SU-DHL-6 (cell line): ENCODE data around the gene TTC12.

Source experiments
- H2AFZ ChIP-seq: fragments of 200-600 bp; sonication (generic); 2 replicates; pipeline ENCODE4 v1.6.1; 2014; ENCODE audit warnings: low read depth, mild to moderate bottlenecking, moderate library complexity, mixed read lengths, antibody characterized with exemption, low read length; ENCODE audit not compliant: severe bottlenecking
- H3F3A ChIP-seq: fragments of 200-600 bp; shearing (Covaris generic); 2 replicates; pipeline ENCODE4 v1.6.0; 2016; ENCODE audit warnings: antibody characterized with exemption, mild to moderate bottlenecking; ENCODE audit not compliant: insufficient read depth
- H3K27ac ChIP-seq: fragments of 200-600 bp; sonication (generic); 2 replicates; pipeline ENCODE4 v1.5.1; 2016; ENCODE audit warnings: low read depth, mild to moderate bottlenecking, low read length, moderate library complexity, mixed read lengths
- H3K27me3 ChIP-seq: fragments of 200-600 bp; sonication (generic), shearing (Covaris generic); 2 replicates; pipeline ENCODE4 v1.6.0; 2014; ENCODE audit warnings: mild to moderate bottlenecking, low read length
- H3K36me3 ChIP-seq: fragments of 200-600 bp; sonication (generic); 2 replicates; pipeline ENCODE4 v1.6.1; 2014; ENCODE audit warnings: mild to moderate bottlenecking, low read length, mixed read lengths
- H3K4me2 ChIP-seq: fragments of 300-600, 200-600 bp; shearing (Covaris generic), sonication (generic); 2 replicates; pipeline ENCODE4 v1.6.0; 2014; ENCODE audit warnings: low read length, low read depth, mild to moderate bottlenecking; ENCODE audit not compliant: poor library complexity, severe bottlenecking
- H3K4me3 ChIP-seq: fragments of 200-600 bp; sonication (generic); 2 replicates; pipeline ENCODE4 v1.5.1; 2014; ENCODE audit warnings: antibody characterized with exemption, low read length, mild to moderate bottlenecking, mixed read lengths; ENCODE audit not compliant: insufficient read depth, poor library complexity, severe bottlenecking
- H3K79me2 ChIP-seq: fragments of 200-600 bp; sonication (generic); 2 replicates; pipeline ENCODE4 v1.6.1; 2014; ENCODE audit warnings: mild to moderate bottlenecking, low read length, moderate library complexity; ENCODE audit not compliant: insufficient read depth
- H3K9ac ChIP-seq: fragments of 200-600 bp; sonication (generic); 2 replicates; pipeline ENCODE4 v1.7.0; 2014; ENCODE audit warnings: mild to moderate bottlenecking, low read length
- H3K9me2 ChIP-seq: fragments of 200-600 bp; sonication (generic); replicated peaks from 2 replicates; pipeline ENCODE4 v1.6.1; 2014; ENCODE audit warnings: low read length; ENCODE audit not compliant: insufficient read depth
- H3K9me3 ChIP-seq: fragments of 200-600 bp; sonication (generic); 2 replicates; pipeline ENCODE4 v1.6.1; 2014; ENCODE audit warnings: low read length, mixed read lengths; ENCODE audit not compliant: insufficient read depth
- H4K20me1 ChIP-seq: fragments of 200-600 bp; sonication (generic); 2 replicates; pipeline ENCODE4 v1.6.1; 2014; ENCODE audit warnings: low read depth, mild to moderate bottlenecking, antibody characterized with exemption, low read length, moderate library complexity, mixed read lengths
- EZH2phosphoT487 ChIP-seq: fragments of 200-600 bp; sonication (generic), shearing (Covaris generic); conservative IDR thresholded peaks from 2 replicates; pipeline ENCODE4 v1.6.1; 2018; ENCODE audit warnings: mild to moderate bottlenecking, antibody characterized with exemption, low read length, moderate library complexity, mixed read lengths
- TF ChIP-seq, protein P1 (sequence below): fragments of 200-600 bp; sonication (generic); IDR thresholded peaks from one replicate; pipeline ENCODE4 v1.5.1; 2017; ENCODE audit warnings: antibody characterized with exemption, mild to moderate bottlenecking, low read length, moderate library complexity; ENCODE audit not compliant: insufficient read depth, poor library complexity, severe bottlenecking

TTC12 gene

GRCh38 chr11:113373981-113374560 is 59.7 kb downstream of the TTC12 start:
- no peak for TF ChIP-seq EZH2phosphoT487
- TF ChIP-seq, protein P1, sequence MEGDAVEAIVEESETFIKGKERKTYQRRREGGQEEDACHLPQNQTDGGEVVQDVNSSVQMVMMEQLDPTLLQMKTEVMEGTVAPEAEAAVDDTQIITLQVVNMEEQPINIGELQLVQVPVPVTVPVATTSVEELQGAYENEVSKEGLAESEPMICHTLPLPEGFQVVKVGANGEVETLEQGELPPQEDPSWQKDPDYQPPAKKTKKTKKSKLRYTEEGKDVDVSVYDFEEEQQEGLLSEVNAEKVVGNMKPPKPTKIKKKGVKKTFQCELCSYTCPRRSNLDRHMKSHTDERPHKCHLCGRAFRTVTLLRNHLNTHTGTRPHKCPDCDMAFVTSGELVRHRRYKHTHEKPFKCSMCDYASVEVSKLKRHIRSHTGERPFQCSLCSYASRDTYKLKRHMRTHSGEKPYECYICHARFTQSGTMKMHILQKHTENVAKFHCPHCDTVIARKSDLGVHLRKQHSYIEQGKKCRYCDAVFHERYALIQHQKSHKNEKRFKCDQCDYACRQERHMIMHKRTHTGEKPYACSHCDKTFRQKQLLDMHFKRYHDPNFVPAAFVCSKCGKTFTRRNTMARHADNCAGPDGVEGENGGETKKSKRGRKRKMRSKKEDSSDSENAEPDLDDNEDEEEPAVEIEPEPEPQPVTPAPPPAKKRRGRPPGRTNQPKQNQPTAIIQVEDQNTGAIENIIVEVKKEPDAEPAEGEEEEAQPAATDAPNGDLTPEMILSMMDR: no peak
- H3K27me3 ChIP-seq: no peaks in the 10 kb centered on the region
- H3K9me3 ChIP-seq: no peaks in the 10 kb centered on the region
- H2AFZ ChIP-seq: no peak overlapping the region
- H3K4me2 ChIP-seq: no peak overlapping the region
- no peaks in the 10 kb centered on the region for H3K36me3 ChIP-seq
- no peak overlapping the region for H3K4me3 ChIP-seq
- no peaks in the 10 kb centered on the region for H3F3A ChIP-seq
- no peaks in the 10 kb centered on the region for H3K9me2 ChIP-seq
- H3K27ac ChIP-seq: no peak overlapping the region
- H3K79me2 ChIP-seq: no peaks in the 10 kb centered on the region
- H3K9ac ChIP-seq: no peak overlapping the region
- H4K20me1 ChIP-seq: no peaks in the 10 kb centered on the region

GRCh38 chr11:113375402-113375801 is 61.0 kb downstream of the TTC12 start:
- TF ChIP-seq, protein P1: no peak
- no peak for TF ChIP-seq EZH2phosphoT487
- Histone ChIP-seq H3K27me3 (no peaks in the 10 kb centered on the region), H3F3A (no peaks in the 10 kb centered on the region), H3K79me2 (no peaks in the 10 kb centered on the region), H3K9me3 (no peaks in the 10 kb centered on the region), H3K4me2 (no peak overlapping the region), H2AFZ (peak overlapping the region; percentile 39), H3K27ac (no peak overlapping the region), H3K9ac (no peak overlapping the region), H4K20me1 (no peaks in the 10 kb centered on the region), H3K4me3 (no peak overlapping the region), H3K9me2 (no peaks in the 10 kb centered on the region), H3K36me3 (no peaks in the 10 kb centered on the region)

DNA sequence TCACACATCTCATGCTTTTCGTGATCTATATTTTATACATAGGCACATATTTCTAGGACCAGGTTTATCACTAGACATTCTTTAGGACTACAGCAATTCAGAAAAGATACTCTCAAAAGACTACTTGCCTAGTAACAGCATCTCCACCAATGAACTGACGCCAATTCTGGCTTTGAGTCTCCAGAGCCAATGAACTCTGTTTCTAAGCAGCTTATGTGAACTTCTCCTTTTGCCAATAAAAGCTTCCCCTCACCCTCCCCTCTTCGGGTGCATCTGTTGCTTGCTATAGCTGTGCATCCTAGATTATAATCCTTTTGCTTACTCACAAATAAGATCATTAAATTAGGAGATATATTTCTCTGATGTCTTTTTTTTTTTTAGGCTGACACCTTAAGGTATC is 61.8 kb downstream of the TTC12 start:
- TF ChIP-seq, protein P1: no peak
- no peak for TF ChIP-seq EZH2phosphoT487
- Histone ChIP-seq H3K27me3 (no peaks in the 10 kb centered on the region), H3K4me3 (no peak overlapping the region), H3K27ac (no peak overlapping the region), H3K4me2 (no peak overlapping the region), H3F3A (no peaks in the 10 kb centered on the region), H3K36me3 (no peaks in the 10 kb centered on the region), H3K9me3 (no peaks in the 10 kb centered on the region), H3K9ac (no peak overlapping the region), H2AFZ (no peak overlapping the region), H4K20me1 (no peaks in the 10 kb centered on the region), H3K79me2 (no peaks in the 10 kb centered on the region), H3K9me2 (no peaks in the 10 kb centered on the region)
